OCI-LY1 (cell line): Measurements from ENCODE around the gene FAU.

ENCODE experiments used
- H2AFZ ChIP-seq: fragments of 200-600 bp; sonication (generic), shearing (Covaris generic); 2 replicates; pipeline ENCODE4 v1.6.0; 2014; ENCODE audit warnings: antibody characterized with exemption, mild to moderate bottlenecking, low read length
- H3F3A ChIP-seq: fragments of 200-600 bp; sonication (generic), shearing (Covaris generic); 2 replicates; pipeline ENCODE4 v1.6.0; 2014; ENCODE audit warnings: mild to moderate bottlenecking, antibody characterized with exemption, low read length, moderate library complexity; ENCODE audit not compliant: insufficient read depth
- H3K27ac ChIP-seq: fragments of 200-600 bp; sonication (generic); 2 replicates; pipeline ENCODE4 v1.5.1; 2014; ENCODE audit warnings: low read length, mixed run types, mild to moderate bottlenecking, low read depth; ENCODE audit not compliant: poor library complexity, severe bottlenecking
- H3K27me3 ChIP-seq: fragments of 200-600 bp; sonication (generic); 2 replicates; pipeline ENCODE4 v1.6.0; 2014; ENCODE audit warnings: antibody characterized with exemption, mild to moderate bottlenecking, low read length, moderate library complexity; ENCODE audit not compliant: insufficient read depth
- H3K36me3 ChIP-seq: fragments of 200-600 bp; sonication (generic); 2 replicates; pipeline ENCODE4 v1.6.1; 2014; ENCODE audit warnings: mild to moderate bottlenecking, antibody characterized with exemption, low read length, moderate library complexity, mixed read lengths; ENCODE audit not compliant: insufficient read depth
- H3K4me1 ChIP-seq: fragments of 200-600 bp; sonication (generic); 2 replicates; pipeline ENCODE4 v1.5.1; 2014; ENCODE audit warnings: mild to moderate bottlenecking, low read length, moderate library complexity; ENCODE audit not compliant: insufficient read depth, severe bottlenecking
- H3K4me2 ChIP-seq: fragments of 200-600 bp; sonication (generic), shearing (Covaris generic); 2 replicates; pipeline ENCODE4 v1.6.1; 2014; ENCODE audit warnings: low read length
- H3K4me3 ChIP-seq: fragments of 200-600 bp; sonication (generic); 2 replicates; pipeline ENCODE4 v1.5.1; 2014; ENCODE audit warnings: low read length, low read depth, mild to moderate bottlenecking, mixed read lengths; ENCODE audit not compliant: poor library complexity, severe bottlenecking
- H3K79me2 ChIP-seq: fragments of 200-600 bp; shearing (Covaris generic); 2 replicates; pipeline ENCODE4 v1.6.1; 2016; ENCODE audit warnings: mixed run types, low read length, mixed read lengths; ENCODE audit not compliant: insufficient read depth
- H3K9ac ChIP-seq: fragments of 200-600 bp; sonication (generic), shearing (Covaris generic); 2 replicates; pipeline ENCODE4 v1.6.1; 2014; ENCODE audit warnings: mild to moderate bottlenecking, low read length, mixed read lengths
- H3K9me2 ChIP-seq: fragments of 200-600 bp; sonication (generic), shearing (Covaris generic); 2 replicates; pipeline ENCODE4 v1.6.1; 2014; ENCODE audit warnings: low read depth, mild to moderate bottlenecking, low read length, mixed read lengths
- H3K9me3 ChIP-seq: fragments of 200-600 bp; shearing (Covaris generic); 2 replicates; pipeline ENCODE4 v1.6.1; 2014; ENCODE audit warnings: low read length, mixed read lengths
- H4K20me1 ChIP-seq: fragments of 200-600 bp; sonication (generic), shearing (Covaris generic); 2 replicates; pipeline ENCODE4 v1.6.0; 2016; ENCODE audit warnings: mild to moderate bottlenecking, low read length; ENCODE audit not compliant: insufficient read depth
- EZH2 ChIP-seq: fragments of 200-600 bp; sonication (generic), shearing (Covaris generic); IDR thresholded peaks from 2 replicates; pipeline ENCODE4 v1.8.0; 2017; ENCODE audit warnings: borderline replicate concordance, mixed run types, mild to moderate bottlenecking, antibody characterized with exemption, low read length, moderate library complexity, mixed read lengths
- TF ChIP-seq, protein P1 (sequence below): fragments of 200-600 bp; sonication (generic), shearing (Covaris generic); IDR thresholded peaks from 2 replicates; pipeline ENCODE4 v1.5.1; 2017; ENCODE audit warnings: mild to moderate bottlenecking, antibody characterized with exemption, low read length, moderate library complexity, mixed read lengths

FAU gene

GRCh38 chr11:65095427-65095826 lies 26.5 kb downstream of the FAU start:
- H2AFZ ChIP-seq: peak overlapping the region; percentile 26; the same call in 1 of the 2 replicates
- no peaks in the 10 kb centered on the region for H3K9me2 ChIP-seq
- H3K9me3 ChIP-seq: no peaks in the 10 kb centered on the region
- H3K4me2 ChIP-seq: peak overlapping the region; percentile 78
- H3K4me3 ChIP-seq: peak overlapping the region; percentile 74
- TF ChIP-seq, protein P1, sequence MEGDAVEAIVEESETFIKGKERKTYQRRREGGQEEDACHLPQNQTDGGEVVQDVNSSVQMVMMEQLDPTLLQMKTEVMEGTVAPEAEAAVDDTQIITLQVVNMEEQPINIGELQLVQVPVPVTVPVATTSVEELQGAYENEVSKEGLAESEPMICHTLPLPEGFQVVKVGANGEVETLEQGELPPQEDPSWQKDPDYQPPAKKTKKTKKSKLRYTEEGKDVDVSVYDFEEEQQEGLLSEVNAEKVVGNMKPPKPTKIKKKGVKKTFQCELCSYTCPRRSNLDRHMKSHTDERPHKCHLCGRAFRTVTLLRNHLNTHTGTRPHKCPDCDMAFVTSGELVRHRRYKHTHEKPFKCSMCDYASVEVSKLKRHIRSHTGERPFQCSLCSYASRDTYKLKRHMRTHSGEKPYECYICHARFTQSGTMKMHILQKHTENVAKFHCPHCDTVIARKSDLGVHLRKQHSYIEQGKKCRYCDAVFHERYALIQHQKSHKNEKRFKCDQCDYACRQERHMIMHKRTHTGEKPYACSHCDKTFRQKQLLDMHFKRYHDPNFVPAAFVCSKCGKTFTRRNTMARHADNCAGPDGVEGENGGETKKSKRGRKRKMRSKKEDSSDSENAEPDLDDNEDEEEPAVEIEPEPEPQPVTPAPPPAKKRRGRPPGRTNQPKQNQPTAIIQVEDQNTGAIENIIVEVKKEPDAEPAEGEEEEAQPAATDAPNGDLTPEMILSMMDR: no peak
- no peak for TF ChIP-seq EZH2
- no peaks in the 10 kb centered on the region for H3K27me3 ChIP-seq
- H3F3A ChIP-seq: no peaks in the 10 kb centered on the region
- H3K79me2 ChIP-seq: peaks cover 5% of the 10 kb centered on the region; the same call in 1 of the 2 replicates
- H3K4me1 ChIP-seq: peaks cover 33% of the 10 kb centered on the region
- peaks cover 5% of the 10 kb centered on the region; the same call in 1 of the 2 replicates for H3K36me3 ChIP-seq
- H4K20me1 ChIP-seq: no peaks in the 10 kb centered on the region
- no peak overlapping the region for H3K27ac ChIP-seq
- H3K9ac ChIP-seq: no peak overlapping the region; the same call in 1 of the 2 replicates

- H3F3A ChIP-seq: no peaks in the 10 kb centered on the region
- H3K9me2 ChIP-seq: no peaks in the 10 kb centered on the region
- H3K79me2 ChIP-seq: no peaks in the 10 kb centered on the region
- H3K4me2 ChIP-seq: peak overlapping the region; percentile 0; the same call in 1 of the 2 replicates
- peaks cover 31% of the 10 kb centered on the region for H3K4me1 ChIP-seq
- peak overlapping the region; percentile 45; the same call in 1 of the 2 replicates for H3K9ac ChIP-seq
- no peaks in the 10 kb centered on the region for H4K20me1 ChIP-seq
- H3K9me3 ChIP-seq: no peaks in the 10 kb centered on the region
- H3K36me3 ChIP-seq: peaks cover 26% of the 10 kb centered on the region; the same call in 1 of the 2 replicates
- H3K27ac ChIP-seq: peak overlapping the region; percentile 87
- TF ChIP-seq EZH2: no peak
- TF ChIP-seq, protein P1: no peak
- no peak overlapping the region for H3K4me3 ChIP-seq
- H3K27me3 ChIP-seq: no peaks in the 10 kb centered on the region
- H2AFZ ChIP-seq: no peak overlapping the region
These were observed 31.3 kb downstream of the FAU start for GRCh38 chr11:65090628-65091027.

GRCh38 chr11:65089621-65090020 lies 32.3 kb downstream of the FAU start:
- H3K4me1 ChIP-seq: peaks cover 40% of the 10 kb centered on the region
- no peaks in the 10 kb centered on the region for H3K79me2 ChIP-seq
- H3K27ac ChIP-seq: peak overlapping the region; percentile 87
- H3K36me3 ChIP-seq: peaks cover 32% of the 10 kb centered on the region; the same call in 1 of the 2 replicates
- no peak overlapping the region for H2AFZ ChIP-seq
- H3K9me2 ChIP-seq: no peaks in the 10 kb centered on the region
- TF ChIP-seq, protein P1: no peak
- TF ChIP-seq EZH2: no peak
- H3K4me2 ChIP-seq: no peak overlapping the region
- H3K27me3 ChIP-seq: no peaks in the 10 kb centered on the region
- H3K4me3 ChIP-seq: no peak overlapping the region
- H3K9ac ChIP-seq: no peak overlapping the region
- no peaks in the 10 kb centered on the region for H4K20me1 ChIP-seq
- no peaks in the 10 kb centered on the region for H3F3A ChIP-seq
- no peaks in the 10 kb centered on the region for H3K9me3 ChIP-seq
